HCT116 (cell line): ENCODE results near the gene AMOTL1.

ENCODE experiments used
- CEBPB ChIP-seq: IDR thresholded peaks from 2 replicates; pipeline ENCODE4 v1.6.1; 2012; ENCODE audit warnings: low read depth
- CTCF ChIP-seq, 3 experiments: fragments of 200-600 bp in 1 of 3; sonication (generic) in 1 of 3; IDR thresholded peaks in 2 of 3; conservative IDR thresholded peaks in 1 of 3; 2 replicates each; pipeline ENCODE4 v1.5.1; 2012 to 2017; ENCODE audit warnings: low read depth in 2 of 3, low read length in 2 of 3, antibody characterized with exemption in 1 of 3, borderline replicate concordance in 1 of 3, control low read depth in 1 of 3, mild to moderate bottlenecking in 1 of 3, mixed read lengths in 1 of 3, mixed run types in 1 of 3, moderate library complexity in 1 of 3; ENCODE audit not compliant: insufficient read depth in 1 of 3
- EZH2 ChIP-seq: fragments of 200-600 bp; sonication (generic); IDR thresholded peaks from 2 replicates; pipeline ENCODE4 v1.6.1; 2017; ENCODE audit warnings: antibody characterized with exemption, mixed run types
- MAX ChIP-seq: IDR thresholded peaks from 2 replicates; pipeline ENCODE4 v1.6.1; 2012
- POLR2A ChIP-seq: IDR thresholded peaks from 2 replicates; pipeline ENCODE4 v1.7.0; 2011; ENCODE audit warnings: borderline replicate concordance; ENCODE audit not compliant: insufficient read depth, insufficient read length; ENCODE audit errors: extremely low read depth
- POLR2AphosphoS5 ChIP-seq: IDR thresholded peaks from 2 replicates; pipeline ENCODE4 v1.6.1; 2011; ENCODE audit warnings: mild to moderate bottlenecking, low read depth, low read length, moderate library complexity
- SIN3A ChIP-seq: IDR thresholded peaks from 2 replicates; pipeline ENCODE4 v1.6.1; 2012; ENCODE audit warnings: low read depth
- SP1 ChIP-seq: IDR thresholded peaks from 2 replicates; pipeline ENCODE4 v1.6.1; 2012; ENCODE audit warnings: low read depth
- SRF ChIP-seq: IDR thresholded peaks from 2 replicates; pipeline ENCODE4 v1.6.1; 2012; ENCODE audit warnings: low read depth
- ZNF274 ChIP-seq: fragments of 200-500 bp; sonication (Bioruptor generic); IDR thresholded peaks from 2 replicates; pipeline ENCODE4 v1.6.1; 2014; ENCODE audit warnings: mild to moderate bottlenecking, low read depth, low read length, inconsistent platforms
- TF ChIP-seq, protein P1 (sequence below): IDR thresholded peaks from 2 replicates; pipeline ENCODE4 v1.6.1; 2012; ENCODE audit warnings: low read depth
- TF ChIP-seq, protein P2 (sequence below): IDR thresholded peaks from 2 replicates; pipeline ENCODE4 v1.6.1; 2011; ENCODE audit warnings: mild to moderate bottlenecking, low read length, moderate library complexity; ENCODE audit not compliant: insufficient replicate concordance; ENCODE audit errors: extremely low read depth

DNA sequence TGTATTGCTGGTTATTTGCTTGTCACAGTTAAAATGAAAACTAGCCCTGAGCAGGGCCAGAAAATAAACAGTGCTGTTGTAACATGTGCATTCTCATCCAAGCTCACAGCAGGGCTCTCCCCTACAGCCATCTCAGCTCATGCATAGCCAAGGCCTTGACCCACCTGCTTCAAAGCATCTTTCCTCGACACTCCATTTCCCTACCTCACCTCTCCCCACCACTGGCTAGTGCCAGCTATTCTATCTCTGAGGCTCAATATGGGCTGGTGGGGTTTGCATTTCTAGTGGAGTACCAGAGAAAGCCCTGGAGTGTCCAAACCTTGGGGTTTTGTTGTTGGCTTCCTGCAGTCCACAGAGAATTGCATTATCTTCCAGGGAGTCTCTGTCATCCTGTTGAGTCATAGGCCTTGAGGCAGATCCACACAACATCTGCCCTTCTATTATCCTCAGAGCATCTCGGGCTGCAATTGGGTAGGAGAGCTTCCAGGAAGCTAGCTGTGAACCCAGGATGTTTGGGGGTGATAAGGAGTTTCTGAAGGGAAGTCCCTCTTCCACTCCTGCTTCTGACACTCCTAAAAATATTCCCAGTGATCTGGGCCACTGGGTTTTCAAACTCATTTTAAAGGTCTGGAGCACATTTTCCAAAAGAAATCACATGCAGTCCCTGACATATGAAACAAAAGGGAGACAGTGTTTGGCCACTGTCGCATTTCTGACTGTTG lies 36.1 kb upstream of the AMOTL1 start:
- TF ChIP-seq CTCF (IDR thresholded peaks at IDR 0.05 in 2 of 3, conservative IDR thresholded peaks at IDR 0.05 in 1 of 3; ENCODE audit: borderline replicate concordance in 1 of 3, insufficient read depth in 1 of 3, low read depth in 2 of 3, low read length in 2 of 3) (no peak), SIN3A (no peak), MAX (no peak), SP1 (no peak; the same call in 1 of the 2 replicates), EZH2 (no peak), POLR2A (no peak), CEBPB (0 out of 2 replicates have a peak, but pooled peaks have one; percentile 46), ZNF274 (no peak), SRF (no peak), POLR2AphosphoS5 (no peak)
- TF ChIP-seq, protein P1, sequence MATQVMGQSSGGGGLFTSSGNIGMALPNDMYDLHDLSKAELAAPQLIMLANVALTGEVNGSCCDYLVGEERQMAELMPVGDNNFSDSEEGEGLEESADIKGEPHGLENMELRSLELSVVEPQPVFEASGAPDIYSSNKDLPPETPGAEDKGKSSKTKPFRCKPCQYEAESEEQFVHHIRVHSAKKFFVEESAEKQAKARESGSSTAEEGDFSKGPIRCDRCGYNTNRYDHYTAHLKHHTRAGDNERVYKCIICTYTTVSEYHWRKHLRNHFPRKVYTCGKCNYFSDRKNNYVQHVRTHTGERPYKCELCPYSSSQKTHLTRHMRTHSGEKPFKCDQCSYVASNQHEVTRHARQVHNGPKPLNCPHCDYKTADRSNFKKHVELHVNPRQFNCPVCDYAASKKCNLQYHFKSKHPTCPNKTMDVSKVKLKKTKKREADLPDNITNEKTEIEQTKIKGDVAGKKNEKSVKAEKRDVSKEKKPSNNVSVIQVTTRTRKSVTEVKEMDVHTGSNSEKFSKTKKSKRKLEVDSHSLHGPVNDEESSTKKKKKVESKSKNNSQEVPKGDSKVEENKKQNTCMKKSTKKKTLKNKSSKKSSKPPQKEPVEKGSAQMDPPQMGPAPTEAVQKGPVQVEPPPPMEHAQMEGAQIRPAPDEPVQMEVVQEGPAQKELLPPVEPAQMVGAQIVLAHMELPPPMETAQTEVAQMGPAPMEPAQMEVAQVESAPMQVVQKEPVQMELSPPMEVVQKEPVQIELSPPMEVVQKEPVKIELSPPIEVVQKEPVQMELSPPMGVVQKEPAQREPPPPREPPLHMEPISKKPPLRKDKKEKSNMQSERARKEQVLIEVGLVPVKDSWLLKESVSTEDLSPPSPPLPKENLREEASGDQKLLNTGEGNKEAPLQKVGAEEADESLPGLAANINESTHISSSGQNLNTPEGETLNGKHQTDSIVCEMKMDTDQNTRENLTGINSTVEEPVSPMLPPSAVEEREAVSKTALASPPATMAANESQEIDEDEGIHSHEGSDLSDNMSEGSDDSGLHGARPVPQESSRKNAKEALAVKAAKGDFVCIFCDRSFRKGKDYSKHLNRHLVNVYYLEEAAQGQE: no peak
- TF ChIP-seq, protein P2, sequence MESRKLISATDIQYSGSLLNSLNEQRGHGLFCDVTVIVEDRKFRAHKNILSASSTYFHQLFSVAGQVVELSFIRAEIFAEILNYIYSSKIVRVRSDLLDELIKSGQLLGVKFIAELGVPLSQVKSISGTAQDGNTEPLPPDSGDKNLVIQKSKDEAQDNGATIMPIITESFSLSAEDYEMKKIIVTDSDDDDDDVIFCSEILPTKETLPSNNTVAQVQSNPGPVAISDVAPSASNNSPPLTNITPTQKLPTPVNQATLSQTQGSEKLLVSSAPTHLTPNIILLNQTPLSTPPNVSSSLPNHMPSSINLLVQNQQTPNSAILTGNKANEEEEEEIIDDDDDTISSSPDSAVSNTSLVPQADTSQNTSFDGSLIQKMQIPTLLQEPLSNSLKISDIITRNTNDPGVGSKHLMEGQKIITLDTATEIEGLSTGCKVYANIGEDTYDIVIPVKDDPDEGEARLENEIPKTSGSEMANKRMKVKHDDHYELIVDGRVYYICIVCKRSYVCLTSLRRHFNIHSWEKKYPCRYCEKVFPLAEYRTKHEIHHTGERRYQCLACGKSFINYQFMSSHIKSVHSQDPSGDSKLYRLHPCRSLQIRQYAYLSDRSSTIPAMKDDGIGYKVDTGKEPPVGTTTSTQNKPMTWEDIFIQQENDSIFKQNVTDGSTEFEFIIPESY: no peak
